Liver (tissue), 3 donors: ENCODE results near the gene ZC2HC1C.

Experiments used
- ATF3 ChIP-seq: IDR thresholded peaks from 2 replicates; pipeline ENCODE4 v1.6.1; 2016; ENCODE audit warnings: antibody characterized with exemption
- EGR1 ChIP-seq, 2 donors: IDR thresholded peaks; 2 replicates each; pipeline ENCODE4 v1.6.1; 2016 to 2018; ENCODE audit warnings: antibody characterized with exemption in 2 of 2, low read depth in 2 of 2
- FOXA1 ChIP-seq: IDR thresholded peaks from 2 replicates; pipeline ENCODE4 v1.6.1; 2016; ENCODE audit warnings: antibody characterized with exemption
- GABPA ChIP-seq, 2 donors: IDR thresholded peaks in 1 of 2; conservative IDR thresholded peaks in 1 of 2; 2 replicates each; pipeline ENCODE4 v1.6.1; 2016; ENCODE audit warnings: antibody characterized with exemption in 2 of 2, mild to moderate bottlenecking in 1 of 2, moderate library complexity in 1 of 2
- HNF4G ChIP-seq: IDR thresholded peaks from 2 replicates; pipeline ENCODE4 v1.6.1; 2016; ENCODE audit warnings: antibody characterized with exemption
- JUND ChIP-seq, 2 donors: IDR thresholded peaks; 2 replicates each; pipeline ENCODE4 v1.6.1; 2016; ENCODE audit warnings: antibody characterized with exemption in 2 of 2
- MAX ChIP-seq: IDR thresholded peaks from 2 replicates; pipeline ENCODE4 v1.6.1; 2016; ENCODE audit warnings: antibody characterized with exemption
- RAD21 ChIP-seq, 2 donors: IDR thresholded peaks; 2 replicates each; pipeline ENCODE4 v1.6.1; 2016; ENCODE audit warnings: antibody characterized with exemption in 2 of 2, mild to moderate bottlenecking in 2 of 2
- REST ChIP-seq: IDR thresholded peaks from 2 replicates; pipeline ENCODE4 v1.6.1; 2016; ENCODE audit warnings: antibody characterized with exemption, mild to moderate bottlenecking
- RXRA ChIP-seq, 2 donors: IDR thresholded peaks; 2 replicates each; pipeline ENCODE4 v1.6.1; 2017 to 2018; ENCODE audit warnings: antibody characterized with exemption in 2 of 2, mild to moderate bottlenecking in 1 of 2
- SP1 ChIP-seq: IDR thresholded peaks from 2 replicates; pipeline ENCODE4 v1.6.1; 2018; ENCODE audit warnings: antibody characterized with exemption, mild to moderate bottlenecking
- TAF1 ChIP-seq: conservative IDR thresholded peaks from 2 replicates; pipeline ENCODE4 v1.6.1; 2016; ENCODE audit warnings: antibody characterized with exemption, mild to moderate bottlenecking
- YY1 ChIP-seq: IDR thresholded peaks from 2 replicates; pipeline ENCODE4 v1.6.1; 2016; ENCODE audit warnings: antibody characterized with exemption, mild to moderate bottlenecking
- TF ChIP-seq, protein P1 (sequence below): fragments of 150-350 bp; IDR thresholded peaks from 2 replicates; pipeline ENCODE4 v1.5.1; 2017; ENCODE audit warnings: improper control_type of control experiment, low read depth, low read length; ENCODE audit not compliant: missing input control
- donor health status: healthy.
- donor health status: healthy.

DNA sequence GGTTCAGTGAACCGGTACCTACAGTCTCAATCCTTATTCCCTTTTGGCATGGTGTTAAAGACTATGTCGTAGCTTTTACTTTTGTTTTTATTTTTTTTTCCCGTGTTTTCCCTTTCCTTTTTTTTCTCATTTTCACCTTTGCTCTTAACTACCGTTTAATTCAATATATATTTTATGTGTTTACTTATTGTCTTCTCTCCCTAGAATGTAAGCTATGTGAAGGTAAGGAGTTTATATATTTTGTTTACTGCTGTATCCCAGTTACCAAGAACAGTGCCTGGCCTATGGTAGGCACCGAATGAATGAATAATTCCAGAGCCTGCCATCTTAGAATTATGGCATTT, 17.9 kb upstream of the ZC2HC1C start:
- TF ChIP-seq, protein P1, sequence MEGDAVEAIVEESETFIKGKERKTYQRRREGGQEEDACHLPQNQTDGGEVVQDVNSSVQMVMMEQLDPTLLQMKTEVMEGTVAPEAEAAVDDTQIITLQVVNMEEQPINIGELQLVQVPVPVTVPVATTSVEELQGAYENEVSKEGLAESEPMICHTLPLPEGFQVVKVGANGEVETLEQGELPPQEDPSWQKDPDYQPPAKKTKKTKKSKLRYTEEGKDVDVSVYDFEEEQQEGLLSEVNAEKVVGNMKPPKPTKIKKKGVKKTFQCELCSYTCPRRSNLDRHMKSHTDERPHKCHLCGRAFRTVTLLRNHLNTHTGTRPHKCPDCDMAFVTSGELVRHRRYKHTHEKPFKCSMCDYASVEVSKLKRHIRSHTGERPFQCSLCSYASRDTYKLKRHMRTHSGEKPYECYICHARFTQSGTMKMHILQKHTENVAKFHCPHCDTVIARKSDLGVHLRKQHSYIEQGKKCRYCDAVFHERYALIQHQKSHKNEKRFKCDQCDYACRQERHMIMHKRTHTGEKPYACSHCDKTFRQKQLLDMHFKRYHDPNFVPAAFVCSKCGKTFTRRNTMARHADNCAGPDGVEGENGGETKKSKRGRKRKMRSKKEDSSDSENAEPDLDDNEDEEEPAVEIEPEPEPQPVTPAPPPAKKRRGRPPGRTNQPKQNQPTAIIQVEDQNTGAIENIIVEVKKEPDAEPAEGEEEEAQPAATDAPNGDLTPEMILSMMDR, result no peak
- no peak for TF ChIP-seq SP1
- no peak for TF ChIP-seq JUND (IDR thresholded peaks at IDR 0.05)
- peak; percentile 2 for TF ChIP-seq REST
- TF ChIP-seq GABPA (IDR thresholded peaks at IDR 0.05 in 1 of 2, conservative IDR thresholded peaks at IDR 0.05 in 1 of 2), result no peak
- TF ChIP-seq YY1, result no peak
- TF ChIP-seq TAF1, result no peak
- no peak for TF ChIP-seq MAX
- no peak for TF ChIP-seq RAD21 (IDR thresholded peaks at IDR 0.05)
- TF ChIP-seq HNF4G, result no peak
- TF ChIP-seq FOXA1, result no peak
- no peak for TF ChIP-seq ATF3
- no peak for TF ChIP-seq EGR1 (IDR thresholded peaks at IDR 0.05; ENCODE audit: low read depth in 2 of 2)
- peak in 1 of 2 donors; percentile 83 for TF ChIP-seq RXRA (IDR thresholded peaks at IDR 0.05)
